NCI-H345 (cell line): Measurements from ENCODE around the gene MAGED1.
A peak's percentile ranks its signal among the peaks of the same experiment; 100 is the strongest.
"Not testable (repeated sequence)": the region's sequence is repeated elsewhere in the genome, so short reads cannot be mapped to it uniquely, and the experiment has no call there.

Experiments used
- DNase-seq: peaks from one replicate; lab custom pipeline; 2025; lab: John Stamatoyannopoulos, UW

The MAGED1 gene

DNA sequence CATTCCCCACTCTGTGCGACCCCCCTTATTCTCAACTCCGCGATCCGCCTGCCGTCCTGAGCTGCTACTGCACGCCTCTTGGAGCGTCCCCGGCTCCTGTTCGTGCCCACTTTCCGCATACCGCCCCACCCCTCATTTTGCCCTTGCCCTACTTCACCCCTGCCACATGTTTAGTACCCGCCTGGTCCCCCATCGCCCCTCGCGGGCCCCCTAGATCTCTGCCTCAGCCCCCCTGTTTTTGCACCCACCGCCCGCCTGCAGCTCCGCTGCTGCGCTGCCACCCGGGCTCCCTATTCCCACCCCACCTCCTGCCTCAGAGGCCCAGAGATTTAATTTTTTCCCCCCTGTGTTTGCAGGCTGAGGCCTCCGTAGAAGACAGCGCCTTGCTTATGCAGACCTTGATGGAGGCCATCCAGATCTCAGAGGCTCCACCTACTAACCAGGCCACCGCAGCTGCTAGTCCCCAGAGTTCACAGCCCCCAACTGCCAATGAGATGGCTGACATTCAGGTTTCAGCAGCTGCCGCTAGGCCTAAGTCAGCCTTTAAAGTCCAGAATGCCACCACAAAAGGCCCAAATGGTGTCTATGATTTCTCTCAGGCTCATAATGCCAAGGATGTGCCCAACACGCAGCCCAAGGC is 1.4 kb downstream of the MAGED1 start:
- peak; percentile 13 for DNase-seq

DNA sequence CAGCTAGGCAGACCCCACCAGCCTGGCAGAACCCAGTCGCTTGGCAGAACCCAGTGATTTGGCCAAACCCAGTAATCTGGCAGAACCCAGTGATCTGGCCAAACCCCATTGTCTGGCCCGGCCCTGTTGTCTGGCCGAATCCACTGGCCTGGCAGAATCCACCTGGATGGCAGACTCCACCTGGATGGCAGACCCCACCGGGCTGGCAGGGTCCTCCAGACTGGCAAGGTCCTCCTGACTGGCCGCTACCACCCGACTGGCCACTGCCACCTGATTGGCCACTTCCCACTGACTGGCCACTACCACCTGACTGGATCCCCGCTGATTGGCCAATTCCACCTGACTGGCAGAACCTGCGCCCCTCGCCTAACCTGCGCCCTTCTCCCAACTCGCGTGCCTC is 3.2 kb downstream of the MAGED1 start:
- no peak for DNase-seq

DNA sequence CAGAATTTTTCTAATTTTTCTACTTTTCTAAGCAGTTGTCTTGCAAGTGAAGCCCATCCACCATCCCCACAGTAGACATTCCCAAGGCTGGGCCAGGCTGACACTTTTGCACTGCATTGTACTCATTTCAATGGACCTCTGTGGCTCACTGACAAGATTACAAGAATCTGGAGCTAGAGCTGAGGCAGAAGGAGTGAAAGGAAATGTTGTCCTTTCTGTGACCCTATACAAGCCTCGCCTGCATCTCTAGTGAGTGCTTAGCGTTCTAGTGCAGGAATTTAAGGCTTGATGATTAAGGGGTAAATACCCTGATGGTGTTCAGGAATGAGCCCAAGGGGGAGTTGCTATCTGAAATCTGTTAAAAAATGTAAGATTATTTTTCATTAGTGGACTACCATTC is 6.3 kb downstream of the MAGED1 start:
- DNase-seq: no peak

DNA sequence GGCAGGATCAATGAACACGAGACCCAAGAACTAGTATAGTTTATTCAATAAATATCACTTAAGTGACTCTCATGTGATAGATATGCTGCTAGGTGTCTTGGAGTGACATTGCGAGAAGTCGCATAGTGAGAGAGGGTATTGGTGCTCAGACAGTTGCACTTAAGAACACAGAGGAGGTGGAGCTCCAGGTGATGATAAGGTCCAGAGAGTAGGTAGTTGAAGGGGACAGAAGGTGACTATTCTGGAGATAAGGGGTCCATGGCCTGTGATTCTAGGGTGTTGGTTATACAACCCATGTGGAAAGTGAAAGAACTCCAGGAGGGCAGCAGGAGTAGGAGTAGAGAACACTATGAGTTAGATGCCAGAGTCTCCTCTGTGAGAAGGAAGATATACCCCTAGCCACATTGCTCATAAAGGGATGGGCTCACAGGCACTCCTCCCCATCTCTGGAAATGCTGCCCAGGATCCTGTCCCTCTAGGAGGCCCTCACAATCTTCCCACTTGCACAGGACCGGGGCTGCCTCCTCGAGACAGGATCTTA is 9.2 kb downstream of the MAGED1 start:
- DNase-seq: no peak

DNA sequence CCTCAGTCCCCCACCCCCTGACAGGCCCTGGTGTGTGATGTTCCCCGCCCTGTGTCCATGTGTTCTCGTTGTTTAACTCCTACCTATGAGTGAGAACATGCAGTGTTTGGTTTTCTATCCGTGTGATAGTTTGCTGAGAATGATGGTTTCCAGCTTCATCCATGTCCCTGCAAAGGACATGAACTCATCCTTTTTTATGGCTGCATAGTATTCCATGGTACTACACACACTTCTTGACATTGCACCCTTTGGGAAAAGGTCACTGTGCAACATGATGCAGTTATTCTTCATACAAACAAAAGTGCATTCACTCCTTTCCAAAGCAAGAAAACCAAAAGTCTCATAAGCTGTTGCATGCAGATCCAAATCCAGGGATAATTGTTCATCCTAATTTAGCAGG is 11.7 kb downstream of the MAGED1 start:
- DNase-seq: not testable (repeated sequence)

DNA sequence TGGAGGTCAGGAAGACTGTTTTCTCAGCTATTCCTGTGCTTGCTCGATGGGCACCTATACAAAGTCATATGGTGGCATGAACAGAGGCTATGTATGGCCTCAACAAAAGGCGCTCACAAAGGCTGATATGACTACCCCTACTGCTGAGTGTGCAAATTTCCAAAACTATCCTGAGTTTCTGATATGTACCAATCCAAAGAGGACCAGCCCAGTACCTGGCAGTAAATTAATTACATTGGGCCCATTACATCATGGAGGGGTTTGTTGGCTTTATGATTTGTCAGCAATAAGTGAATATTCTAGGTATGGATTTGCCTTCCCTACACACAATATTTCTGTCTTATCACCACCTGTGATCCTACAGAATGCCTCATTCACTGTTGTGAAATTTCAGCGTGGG is 12.3 kb downstream of the MAGED1 start:
- DNase-seq: no peak

DNA sequence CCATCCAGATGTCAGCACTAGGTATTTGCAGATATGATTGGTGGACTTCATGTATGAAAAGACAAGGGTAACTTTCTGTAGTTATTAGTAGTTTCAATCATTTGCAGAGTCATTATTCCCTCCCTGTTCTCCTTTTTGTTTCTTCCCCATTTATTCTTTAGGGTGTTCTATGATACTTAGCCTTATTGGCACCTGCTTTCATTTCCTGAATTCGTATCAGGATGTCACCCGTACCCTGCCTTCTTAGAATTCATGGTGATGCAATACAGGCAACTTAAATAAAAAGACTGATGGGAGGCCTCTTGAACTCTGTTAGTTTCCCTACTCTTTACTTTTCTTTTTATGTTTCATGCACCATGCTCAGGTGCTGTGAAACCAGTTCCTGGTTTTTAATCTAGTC is 24.2 kb downstream of the MAGED1 start:
- DNase-seq: no peak

DNA sequence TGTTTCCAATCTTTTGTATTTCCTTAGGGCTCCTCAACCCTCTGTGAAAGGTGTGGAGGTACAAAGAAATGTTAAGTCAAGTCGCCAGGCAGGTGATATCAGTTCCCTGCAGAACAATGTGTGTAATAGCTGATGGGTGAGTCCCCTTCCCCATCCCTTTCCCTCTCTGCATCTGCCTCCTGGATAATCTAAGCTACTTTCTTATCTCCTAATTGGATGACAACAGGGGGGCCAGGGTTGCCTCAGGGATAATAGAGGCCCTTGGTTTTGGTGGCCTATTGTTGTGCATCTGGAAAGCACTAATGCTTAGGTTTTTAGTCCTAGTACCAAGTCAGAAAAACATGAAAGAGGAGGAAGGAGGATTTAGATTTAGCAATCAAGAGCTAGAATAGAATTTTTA is 29.1 kb downstream of the MAGED1 start:
- DNase-seq: no peak

DNA sequence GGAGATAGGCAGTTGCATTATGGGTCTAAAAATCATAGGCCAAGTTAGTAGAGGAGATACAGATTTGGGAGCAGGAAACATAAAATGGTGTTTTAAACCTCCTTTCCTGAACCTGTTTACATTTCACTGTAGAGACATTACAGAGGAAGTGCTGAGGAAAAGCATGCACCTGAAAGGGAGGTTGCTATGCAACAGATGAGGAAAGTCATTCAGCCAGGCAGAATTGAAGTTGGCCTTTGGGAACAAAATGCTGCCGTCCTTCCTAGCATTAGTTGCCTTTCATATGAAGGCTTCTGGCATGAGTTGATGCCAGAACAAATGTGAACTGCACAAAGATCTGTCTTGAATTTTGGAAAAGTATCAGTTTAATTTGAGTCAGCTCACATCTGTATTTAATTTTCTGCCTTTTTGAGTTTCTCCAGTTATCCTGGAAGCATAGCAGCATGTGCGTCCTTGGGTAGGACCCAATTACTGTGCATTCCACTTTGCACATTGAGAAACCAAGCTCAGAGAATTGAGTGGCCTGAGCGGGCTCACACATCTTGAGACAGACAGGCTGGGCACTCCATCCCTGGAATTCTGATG is 38.2 kb downstream of the MAGED1 start:
- DNase-seq: no peak
